Measurements from ENCODE around the gene PDAP1.

DNA sequence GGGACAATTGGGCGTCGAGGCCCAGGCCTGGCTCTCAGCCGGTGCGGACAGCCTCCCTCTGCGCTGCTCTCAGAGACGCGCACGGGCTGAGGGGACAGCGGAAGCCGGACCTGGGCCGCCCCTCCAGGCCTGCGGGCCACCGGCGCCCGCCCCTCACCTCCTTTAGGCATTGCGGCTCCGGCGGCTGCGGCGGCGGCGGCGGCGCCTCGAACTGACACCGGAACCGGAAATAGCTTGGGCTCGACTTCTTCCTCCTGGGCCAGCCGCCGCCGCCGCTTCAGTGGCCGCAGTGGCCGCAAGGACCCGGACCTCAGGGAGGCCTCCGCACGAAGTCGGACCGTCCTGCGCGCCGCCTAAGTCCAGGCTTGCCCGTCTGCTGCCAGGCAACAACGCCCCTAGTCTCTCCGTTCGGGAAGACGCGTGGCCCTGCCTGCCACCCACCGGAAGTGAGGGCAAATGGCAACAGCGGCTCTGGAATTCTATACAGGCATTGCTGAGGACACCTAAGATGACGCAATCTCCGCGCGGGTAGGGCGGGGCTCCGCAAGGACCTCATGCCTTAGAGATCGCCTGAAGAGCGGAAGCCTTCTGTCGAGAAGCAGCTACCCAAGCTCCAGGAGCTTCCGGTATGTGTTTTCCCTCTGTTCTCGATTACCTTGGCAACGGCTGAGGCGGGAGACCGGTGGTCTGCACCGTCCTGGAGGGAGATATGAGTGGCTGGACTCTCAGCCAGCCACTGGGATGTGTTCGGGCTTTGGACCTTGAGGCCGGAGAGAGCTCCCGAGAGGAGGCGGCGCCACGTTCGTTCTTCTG is at the start of gene PDAP1, which contains the start of gene BUD31:
- TF ChIP-seq POLR2A (IDR thresholded peaks at IDR 0.05): peak; percentile 77
- TF ChIP-seq, protein P1, sequence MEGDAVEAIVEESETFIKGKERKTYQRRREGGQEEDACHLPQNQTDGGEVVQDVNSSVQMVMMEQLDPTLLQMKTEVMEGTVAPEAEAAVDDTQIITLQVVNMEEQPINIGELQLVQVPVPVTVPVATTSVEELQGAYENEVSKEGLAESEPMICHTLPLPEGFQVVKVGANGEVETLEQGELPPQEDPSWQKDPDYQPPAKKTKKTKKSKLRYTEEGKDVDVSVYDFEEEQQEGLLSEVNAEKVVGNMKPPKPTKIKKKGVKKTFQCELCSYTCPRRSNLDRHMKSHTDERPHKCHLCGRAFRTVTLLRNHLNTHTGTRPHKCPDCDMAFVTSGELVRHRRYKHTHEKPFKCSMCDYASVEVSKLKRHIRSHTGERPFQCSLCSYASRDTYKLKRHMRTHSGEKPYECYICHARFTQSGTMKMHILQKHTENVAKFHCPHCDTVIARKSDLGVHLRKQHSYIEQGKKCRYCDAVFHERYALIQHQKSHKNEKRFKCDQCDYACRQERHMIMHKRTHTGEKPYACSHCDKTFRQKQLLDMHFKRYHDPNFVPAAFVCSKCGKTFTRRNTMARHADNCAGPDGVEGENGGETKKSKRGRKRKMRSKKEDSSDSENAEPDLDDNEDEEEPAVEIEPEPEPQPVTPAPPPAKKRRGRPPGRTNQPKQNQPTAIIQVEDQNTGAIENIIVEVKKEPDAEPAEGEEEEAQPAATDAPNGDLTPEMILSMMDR (IDR thresholded peaks at IDR 0.05): peak in 2 of 3 donors; percentile 60 to 77
